ENCODE results near the gene ATP6V0C. TPM values are rescaled to one million over a fixed set of nuclear protein-coding genes. Genes with fewer than 3 reads are reported as not detected.

ATP6V0C gene
- total RNA-seq, 1 donor from 2014 or later, result 119 TPM

DNA sequence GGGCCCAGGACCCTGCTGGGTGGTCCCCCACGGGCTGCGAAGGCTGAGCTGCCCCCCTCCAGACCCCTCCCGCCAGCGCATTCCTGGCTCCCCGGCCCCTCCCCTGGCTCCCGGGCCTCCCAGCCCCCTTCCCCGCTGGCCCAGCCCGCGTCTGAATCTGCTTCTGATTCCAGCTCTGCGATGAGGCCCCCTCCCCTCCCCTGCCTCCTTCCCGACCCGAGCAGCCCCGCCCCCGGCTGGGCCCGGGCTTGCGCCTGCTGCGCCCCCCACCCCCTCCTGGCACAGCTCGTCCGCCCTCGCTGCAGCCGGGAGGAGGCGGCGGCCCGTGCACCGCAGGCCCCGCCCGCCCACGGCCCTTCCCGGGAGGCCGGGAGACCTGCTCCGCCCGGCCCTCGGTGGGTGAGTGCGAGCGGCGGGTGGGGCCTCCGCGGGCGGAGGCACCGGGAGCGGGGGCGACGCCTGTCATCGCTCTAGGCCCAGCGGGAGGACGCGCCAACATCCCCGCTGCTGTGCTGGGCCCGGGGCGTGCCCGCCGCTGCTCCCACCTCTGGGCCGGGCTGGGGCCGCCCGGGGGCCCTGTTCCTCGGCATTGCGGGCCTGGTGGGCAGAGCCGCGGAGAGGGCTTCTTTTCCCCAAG lies 42.6 kb upstream of the ATP6V0C start, which contains the start of gene NTN3:
Gene NTN3, plus strand, starts transcription at position 282 of the 637 bp plus-strand sequence. CDS start 405 bp downstream, outside the sequence.
- DNase-seq (ENCODE audit: low spot score), result no peak
- H3K4me3 Mint-ChIP-seq (ENCODE audit: low read depth), result no peak within 1 kb of the TSS
- H3K36me3 Mint-ChIP-seq (ENCODE audit: low read depth), result no peaks in the 10 kb centered on the region
- no peak within 1 kb of the TSS for H3K27ac Mint-ChIP-seq
- intact Hi-C loops (cut with micrococcal nuclease), result no loop called here
- H3K27me3 Mint-ChIP-seq (ENCODE audit: low read depth), result peaks cover 27% of the 10 kb centered on the region
- peaks cover 10% of the 10 kb centered on the region for H3K4me1 Mint-ChIP-seq (ENCODE audit: low read depth)
- no peaks in the 10 kb centered on the region for H3K9me3 Mint-ChIP-seq

DNA sequence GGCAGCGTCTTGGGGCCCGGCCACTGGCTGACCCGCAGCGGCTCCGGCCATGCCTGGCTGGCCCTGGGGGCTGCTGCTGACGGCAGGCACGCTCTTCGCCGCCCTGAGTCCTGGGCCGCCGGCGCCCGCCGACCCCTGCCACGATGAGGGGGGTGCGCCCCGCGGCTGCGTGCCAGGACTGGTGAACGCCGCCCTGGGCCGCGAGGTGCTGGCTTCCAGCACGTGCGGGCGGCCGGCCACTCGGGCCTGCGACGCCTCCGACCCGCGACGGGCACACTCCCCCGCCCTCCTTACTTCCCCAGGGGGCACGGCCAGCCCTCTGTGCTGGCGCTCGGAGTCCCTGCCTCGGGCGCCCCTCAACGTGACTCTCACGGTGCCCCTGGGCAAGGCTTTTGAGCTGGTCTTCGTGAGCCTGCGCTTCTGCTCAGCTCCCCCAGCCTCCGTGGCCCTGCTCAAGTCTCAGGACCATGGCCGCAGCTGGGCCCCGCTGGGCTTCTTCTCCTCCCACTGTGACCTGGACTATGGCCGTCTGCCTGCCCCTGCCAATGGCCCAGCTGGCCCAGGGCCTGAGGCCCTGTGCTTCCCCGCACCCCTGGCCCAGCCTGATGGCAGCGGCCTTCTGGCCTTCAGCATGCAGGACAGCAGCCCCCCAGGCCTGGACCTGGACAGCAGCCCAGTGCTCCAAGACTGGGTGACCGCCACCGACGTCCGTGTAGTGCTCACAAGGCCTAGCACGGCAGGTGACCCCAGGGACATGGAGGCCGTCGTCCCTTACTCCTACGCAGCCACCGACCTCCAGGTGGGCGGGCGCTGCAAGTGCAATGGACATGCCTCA lies 41.9 kb upstream of the ATP6V0C start:
- Mint-ChIP-seq H3K9me3 (no peaks in the 10 kb centered on the region), H3K4me1 (ENCODE audit: low read depth) (peaks cover 17% of the 10 kb centered on the region), H3K27ac (no peak overlapping the region), H3K36me3 (ENCODE audit: low read depth) (no peaks in the 10 kb centered on the region), H3K4me3 (ENCODE audit: low read depth) (no peak overlapping the region), H3K27me3 (ENCODE audit: low read depth) (peaks cover 27% of the 10 kb centered on the region)
- no peak for DNase-seq (ENCODE audit: low spot score)
- intact Hi-C loops (cut with micrococcal nuclease), result no loop called here

DNA sequence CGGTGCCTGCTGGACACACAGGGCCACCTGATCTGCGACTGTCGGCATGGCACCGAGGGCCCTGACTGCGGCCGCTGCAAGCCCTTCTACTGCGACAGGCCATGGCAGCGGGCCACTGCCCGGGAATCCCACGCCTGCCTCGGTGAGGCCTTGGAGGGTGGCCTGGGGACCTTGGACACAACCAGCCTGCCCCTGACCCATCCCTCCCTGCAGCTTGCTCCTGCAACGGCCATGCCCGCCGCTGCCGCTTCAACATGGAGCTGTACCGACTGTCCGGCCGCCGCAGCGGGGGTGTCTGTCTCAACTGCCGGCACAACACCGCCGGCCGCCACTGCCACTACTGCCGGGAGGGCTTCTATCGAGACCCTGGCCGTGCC lies 41.3 kb upstream of the ATP6V0C start:
- no peak for DNase-seq (ENCODE audit: low spot score)
- Mint-ChIP-seq H3K36me3 (ENCODE audit: low read depth) (no peaks in the 10 kb centered on the region), H3K27me3 (ENCODE audit: low read depth) (peaks cover 24% of the 10 kb centered on the region), H3K4me1 (ENCODE audit: low read depth) (peaks cover 18% of the 10 kb centered on the region), H3K9me3 (no peaks in the 10 kb centered on the region), H3K27ac (no peak overlapping the region), H3K4me3 (ENCODE audit: low read depth) (peak overlapping the region; percentile 56)
- intact Hi-C loops (cut with micrococcal nuclease), result no loop called here

DNA sequence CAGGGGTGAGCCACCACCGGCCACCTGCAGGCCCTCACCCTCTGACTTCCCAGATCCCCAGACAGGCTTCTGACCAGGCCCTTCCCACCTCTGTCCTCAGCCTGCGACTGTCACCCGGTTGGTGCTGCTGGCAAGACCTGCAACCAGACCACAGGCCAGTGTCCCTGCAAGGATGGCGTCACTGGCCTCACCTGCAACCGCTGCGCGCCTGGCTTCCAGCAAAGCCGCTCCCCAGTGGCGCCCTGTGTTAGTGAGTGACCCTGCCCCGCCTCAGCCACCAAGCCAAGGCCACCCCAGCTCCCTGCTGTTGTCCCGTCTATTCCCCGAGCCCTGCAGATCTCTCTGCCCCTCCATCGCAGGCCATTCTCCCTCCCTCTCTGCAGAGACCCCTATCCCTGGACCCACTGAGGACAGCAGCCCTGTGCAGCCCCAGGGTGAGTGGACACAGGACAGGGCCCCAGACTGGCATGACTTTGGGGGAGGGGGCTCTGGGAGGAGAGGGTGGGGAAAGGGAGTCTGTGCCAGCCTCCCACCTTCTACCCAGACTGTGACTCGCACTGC lies 40.8 kb upstream of the ATP6V0C start:
- Mint-ChIP-seq H3K27me3 (ENCODE audit: low read depth) (peaks cover 24% of the 10 kb centered on the region), H3K4me1 (ENCODE audit: low read depth) (peaks cover 18% of the 10 kb centered on the region), H3K36me3 (ENCODE audit: low read depth) (no peaks in the 10 kb centered on the region), H3K27ac (no peak overlapping the region), H3K4me3 (ENCODE audit: low read depth) (peak overlapping the region; percentile 70), H3K9me3 (no peaks in the 10 kb centered on the region)
- DNase-seq (ENCODE audit: low spot score), result no peak
- intact Hi-C loops (cut with micrococcal nuclease), result no loop called here

DNA sequence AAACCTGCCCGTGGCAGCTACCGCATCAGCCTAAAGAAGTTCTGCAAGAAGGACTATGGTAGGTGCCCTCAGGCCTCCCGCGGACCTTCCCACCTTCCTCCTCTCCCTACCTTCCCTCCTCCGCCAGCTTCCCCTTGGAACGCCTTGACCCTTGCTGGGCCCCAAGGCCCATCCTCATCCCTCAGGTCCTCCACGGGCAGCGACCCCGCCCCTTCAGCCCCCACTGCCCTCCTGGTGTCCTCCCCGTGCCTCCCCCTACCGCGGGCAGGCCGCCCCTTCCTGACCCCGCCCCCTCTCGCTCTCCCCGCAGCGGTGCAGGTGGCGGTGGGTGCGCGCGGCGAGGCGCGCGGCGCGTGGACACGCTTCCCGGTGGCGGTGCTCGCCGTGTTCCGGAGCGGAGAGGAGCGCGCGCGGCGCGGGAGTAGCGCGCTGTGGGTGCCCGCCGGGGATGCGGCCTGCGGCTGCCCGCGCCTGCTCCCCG lies 40.3 kb upstream of the ATP6V0C start:
- intact Hi-C loops (cut with micrococcal nuclease), result no loop called here
- H3K4me3 Mint-ChIP-seq (ENCODE audit: low read depth), result peak overlapping the region; percentile 70
- no peak overlapping the region for H3K27ac Mint-ChIP-seq
- peaks cover 16% of the 10 kb centered on the region for H3K4me1 Mint-ChIP-seq (ENCODE audit: low read depth)
- H3K27me3 Mint-ChIP-seq (ENCODE audit: low read depth), result peaks cover 20% of the 10 kb centered on the region
- peak; percentile 23 for DNase-seq (ENCODE audit: low spot score)
- H3K36me3 Mint-ChIP-seq (ENCODE audit: low read depth), result no peaks in the 10 kb centered on the region
- H3K9me3 Mint-ChIP-seq, result no peaks in the 10 kb centered on the region

DNA sequence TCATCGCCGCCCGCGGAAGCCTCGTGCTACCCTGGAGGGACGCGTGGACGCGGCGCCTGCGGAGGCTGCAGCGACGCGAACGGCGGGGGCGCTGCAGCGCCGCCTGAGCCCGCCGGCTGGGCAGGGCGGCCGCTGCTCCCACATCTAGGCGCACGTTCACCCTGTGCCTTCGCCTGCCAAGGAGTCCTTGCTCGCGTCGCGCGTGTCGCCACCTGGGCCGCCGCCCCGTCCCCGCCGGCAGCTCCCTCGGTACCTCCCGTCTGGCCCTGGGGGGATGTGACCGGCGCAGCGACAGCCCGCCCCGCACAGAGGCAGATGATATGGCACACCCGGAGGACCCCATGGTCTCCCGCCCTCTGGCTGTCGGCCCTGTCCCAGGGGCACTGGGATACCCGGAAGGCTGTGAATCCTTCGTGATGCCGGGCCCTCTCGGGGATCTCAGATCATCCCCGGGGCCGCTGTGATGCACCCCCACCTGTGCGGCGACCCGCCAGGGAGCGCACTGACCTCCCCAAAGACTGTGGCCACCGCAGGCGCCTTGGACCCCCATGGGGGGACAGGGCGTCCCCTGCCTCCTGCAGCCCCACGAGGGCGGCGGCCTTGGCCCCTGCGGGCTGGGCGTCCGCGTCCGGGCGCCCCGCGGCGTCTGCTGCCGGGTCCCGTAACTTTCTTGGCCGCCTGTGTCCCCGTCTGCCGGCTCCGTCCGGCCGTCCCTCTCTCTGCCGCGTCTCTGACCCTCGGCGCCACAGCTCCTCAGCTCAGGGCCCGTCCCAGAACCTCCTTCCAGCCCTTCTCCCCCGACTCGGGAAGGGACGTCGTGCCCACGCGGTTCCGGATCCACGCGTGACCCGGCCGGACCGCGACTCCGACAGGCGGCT lies 39.5 kb upstream of the ATP6V0C start:
- Mint-ChIP-seq H3K9me3 (no peaks in the 10 kb centered on the region), H3K36me3 (ENCODE audit: low read depth) (no peaks in the 10 kb centered on the region), H3K27ac (no peak overlapping the region), H3K4me1 (ENCODE audit: low read depth) (peaks cover 16% of the 10 kb centered on the region), H3K27me3 (ENCODE audit: low read depth) (peaks cover 19% of the 10 kb centered on the region), H3K4me3 (ENCODE audit: low read depth) (peak overlapping the region; percentile 76)
- DNase-seq (ENCODE audit: low spot score), result peak; percentile 53
- intact Hi-C loops (cut with micrococcal nuclease), result no loop called here

DNA sequence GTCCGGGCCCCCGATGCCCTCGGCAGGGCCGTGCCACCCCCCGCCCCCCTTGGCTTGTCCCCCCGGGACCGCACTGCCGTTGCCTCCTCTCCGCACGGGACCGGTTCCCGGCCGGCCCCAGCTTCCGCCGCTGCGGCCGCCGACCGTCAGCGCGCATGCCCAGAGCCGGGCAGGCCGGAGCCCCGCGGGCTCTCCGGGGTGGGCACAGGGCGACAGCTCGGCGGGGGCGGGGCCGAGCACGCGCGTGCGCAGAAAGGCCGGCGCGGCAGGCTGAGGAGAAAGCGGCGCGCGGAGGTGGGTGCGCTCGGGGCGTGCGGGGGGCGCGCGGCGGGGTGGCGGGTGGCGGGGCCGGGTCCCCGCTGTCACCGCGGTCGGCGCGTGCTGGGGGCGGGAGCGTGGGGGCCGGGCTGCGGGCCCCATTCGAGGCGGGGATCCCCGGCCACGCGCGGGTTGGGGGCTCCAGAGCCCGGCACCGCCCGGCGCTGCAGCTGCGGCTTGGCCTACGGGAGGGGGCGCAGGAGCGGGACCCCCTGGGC lies 38.8 kb upstream of the ATP6V0C start, which contains the start of gene TBC1D24:
Gene TBC1D24, plus strand, starts transcription at position 251 of the 536 bp plus-strand sequence. CDS start 21,022 bp downstream, outside the sequence.
- Mint-ChIP-seq H3K36me3 (ENCODE audit: low read depth) (no peaks in the 10 kb centered on the region), H3K4me3 (ENCODE audit: low read depth) (peak within 1 kb of the TSS; percentile 76), H3K9me3 (no peaks in the 10 kb centered on the region), H3K27me3 (ENCODE audit: low read depth) (peaks cover 14% of the 10 kb centered on the region), H3K4me1 (ENCODE audit: low read depth) (peaks cover 16% of the 10 kb centered on the region), H3K27ac (no peak within 1 kb of the TSS)
- intact Hi-C loops (cut with micrococcal nuclease), result no loop called here
- peak; percentile 77 for DNase-seq (ENCODE audit: low spot score)

DNA sequence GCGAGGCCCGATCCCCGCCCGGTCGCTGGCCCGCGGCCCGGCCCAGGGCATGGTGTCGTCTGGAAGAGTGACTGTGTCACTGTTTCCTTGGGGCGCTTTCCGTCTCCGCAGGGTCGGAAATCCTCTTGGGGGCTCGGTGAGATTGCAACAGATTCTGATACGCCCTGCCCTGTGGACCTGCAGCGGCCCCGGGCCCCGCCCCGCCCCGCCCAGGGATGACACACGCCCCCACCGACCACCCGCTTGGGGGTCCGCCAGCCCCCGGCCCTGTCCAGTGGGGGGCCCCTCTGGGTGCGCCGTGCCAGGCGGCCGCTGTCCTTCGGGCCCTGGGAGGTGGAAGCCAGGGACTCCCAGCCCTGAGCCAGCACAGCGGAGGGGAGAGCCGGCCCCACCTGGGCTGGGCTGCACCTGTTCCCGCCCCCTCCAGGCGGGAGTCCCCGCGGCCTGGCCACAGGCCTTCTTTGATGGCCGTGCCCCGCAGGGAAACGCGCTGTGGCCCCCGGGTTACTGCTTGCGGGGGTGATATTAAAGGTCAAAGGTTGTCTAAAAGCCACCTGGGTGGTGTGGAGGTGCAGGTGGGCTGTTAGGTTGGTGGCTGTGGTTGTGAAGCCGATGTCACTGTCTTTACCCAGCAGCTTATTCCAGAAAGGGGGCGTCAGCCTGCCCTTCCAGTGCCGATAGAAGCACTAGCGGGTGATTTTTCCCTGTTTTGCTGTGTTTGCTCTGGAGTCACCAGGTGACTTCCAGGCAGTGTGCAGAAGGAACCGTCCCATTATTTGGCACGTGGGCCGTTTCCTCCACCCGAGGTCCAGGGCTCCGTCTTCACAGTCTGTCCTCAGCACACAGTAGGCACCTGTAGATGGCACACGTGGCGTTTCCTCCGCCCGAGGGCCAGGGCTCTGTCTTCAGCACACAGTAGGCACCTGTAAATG lies 38.1 kb upstream of the ATP6V0C start:
- peak; percentile 25 for DNase-seq (ENCODE audit: low spot score)
- intact Hi-C loops (cut with micrococcal nuclease), result no loop called here
- H3K36me3 Mint-ChIP-seq (ENCODE audit: low read depth), result no peaks in the 10 kb centered on the region

DNA sequence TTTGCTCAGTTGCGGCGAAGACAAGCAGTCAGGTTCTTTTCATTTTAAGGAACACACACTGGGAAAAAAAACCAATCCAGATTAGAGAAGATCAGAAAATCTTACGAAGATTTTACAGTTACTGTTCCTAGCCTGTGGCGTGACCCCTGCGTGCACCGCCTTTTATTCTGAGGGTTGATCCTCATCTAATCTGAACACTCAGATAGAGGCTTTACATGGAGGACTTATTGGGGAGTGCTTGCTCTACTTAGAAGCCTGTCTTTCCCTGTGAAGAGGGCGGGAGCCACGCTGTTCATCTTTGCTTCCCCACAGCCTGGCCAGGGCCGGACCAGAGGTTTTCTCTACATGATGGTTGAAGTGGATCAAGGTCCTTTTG lies 37.4 kb upstream of the ATP6V0C start:
- H3K27me3 Mint-ChIP-seq (ENCODE audit: low read depth), result peaks cover 6% of the 10 kb centered on the region
- no peaks in the 10 kb centered on the region for H3K36me3 Mint-ChIP-seq (ENCODE audit: low read depth)
- H3K27ac Mint-ChIP-seq, result no peak overlapping the region
- no peak for DNase-seq (ENCODE audit: low spot score)
- no peaks in the 10 kb centered on the region for H3K9me3 Mint-ChIP-seq
- peak overlapping the region; percentile 58 for H3K4me3 Mint-ChIP-seq (ENCODE audit: low read depth)
- peaks cover 16% of the 10 kb centered on the region for H3K4me1 Mint-ChIP-seq (ENCODE audit: low read depth)
- intact Hi-C loops (cut with micrococcal nuclease), result no loop called here

More for the DNA sequence above, 38.1 kb upstream of the ATP6V0C start:
- H3K4me3 Mint-ChIP-seq (ENCODE audit: low read depth), result peak overlapping the region; percentile 58
- peaks cover 6% of the 10 kb centered on the region for H3K27me3 Mint-ChIP-seq (ENCODE audit: low read depth)
- H3K9me3 Mint-ChIP-seq, result no peaks in the 10 kb centered on the region
- H3K4me1 Mint-ChIP-seq (ENCODE audit: low read depth), result peaks cover 16% of the 10 kb centered on the region
- no peak overlapping the region for H3K27ac Mint-ChIP-seq

DNA sequence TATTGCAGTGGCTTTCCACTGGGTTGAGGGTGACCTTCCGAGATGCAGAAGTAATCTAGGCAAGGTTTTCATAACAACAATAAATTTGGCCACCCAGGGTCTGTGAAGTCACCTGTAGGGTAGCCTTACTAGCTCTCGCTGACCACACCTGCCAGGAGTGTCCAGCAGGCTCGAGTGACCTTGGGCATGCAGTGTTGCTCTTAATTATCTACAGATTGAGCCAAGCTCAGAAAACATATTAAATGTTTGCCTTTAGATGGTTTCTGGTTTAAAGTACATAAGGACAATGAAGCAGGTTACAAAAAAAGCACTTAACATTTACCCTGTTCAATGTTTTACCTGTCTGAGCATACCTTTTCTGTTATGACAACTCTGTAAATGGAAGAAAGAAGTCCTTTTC lies 37.0 kb upstream of the ATP6V0C start:
- intact Hi-C loops (cut with micrococcal nuclease), result no loop called here
- Mint-ChIP-seq H3K27me3 (ENCODE audit: low read depth) (peaks cover 6% of the 10 kb centered on the region), H3K27ac (no peak overlapping the region), H3K4me3 (ENCODE audit: low read depth) (peak overlapping the region; percentile 42), H3K9me3 (no peaks in the 10 kb centered on the region), H3K4me1 (ENCODE audit: low read depth) (peaks cover 16% of the 10 kb centered on the region), H3K36me3 (ENCODE audit: low read depth) (no peaks in the 10 kb centered on the region)
- DNase-seq (ENCODE audit: low spot score), result no peak

DNA sequence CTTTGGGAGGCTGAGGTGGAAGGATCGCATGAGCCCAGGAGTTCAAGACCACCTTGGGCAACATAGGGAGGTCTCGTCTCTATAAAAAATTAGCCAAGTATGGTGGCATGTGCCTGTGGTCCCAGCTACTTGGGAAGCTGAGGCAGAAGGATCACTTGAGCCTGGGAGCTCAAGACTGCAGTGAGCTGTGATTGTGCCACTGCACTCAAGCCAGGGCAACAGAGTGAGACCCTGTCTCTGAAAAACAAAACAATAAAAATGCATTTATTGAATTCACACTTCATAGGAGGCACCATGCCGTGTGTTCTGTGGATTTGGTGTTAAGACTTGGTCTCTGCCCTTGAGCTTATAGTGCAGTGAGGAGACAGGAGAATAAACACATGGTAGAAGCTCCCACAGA lies 36.4 kb upstream of the ATP6V0C start:
- intact Hi-C loops (cut with micrococcal nuclease), result no loop called here
- H3K4me1 Mint-ChIP-seq (ENCODE audit: low read depth), result peaks cover 16% of the 10 kb centered on the region
- H3K4me3 Mint-ChIP-seq (ENCODE audit: low read depth), result no peak overlapping the region

More for the DNA sequence above, 36.4 kb upstream of the ATP6V0C start:
- Mint-ChIP-seq H3K27me3 (ENCODE audit: low read depth) (peaks cover 6% of the 10 kb centered on the region), H3K36me3 (ENCODE audit: low read depth) (no peaks in the 10 kb centered on the region), H3K27ac (no peak overlapping the region), H3K9me3 (no peaks in the 10 kb centered on the region)
- DNase-seq (ENCODE audit: low spot score), result no peak

All from activated T-helper 2 cell treated with anti-CD3 and anti-CD28 coated beads, Interferon-gamma antibody, Interleukin-2, Interleukin-4, amounts not matched to agents 10 μg/mL and 5 μg/mL and 100 μg/mL, durations not matched to agents 14 hours and 24 hours and 36 hours (primary cell).